ENCODE measurements around the gene POLR1G. TPM values are rescaled to one million over a fixed set of nuclear protein-coding genes. Genes with fewer than 3 reads are reported as not detected.

The POLR1G gene
- total and polyA plus RNA-seq, 9 of the 15 experiments (the other 6 are each of a cell fraction or from before 2014, with no cell fraction given): 3.0 to 50.1 (median 27.4) TPM

- Histone ChIP-seq H3K9ac (ENCODE audit: insufficient read depth in 1 of 2, low read depth in 2 of 2, low read length in 2 of 2) (peak overlapping the region; percentile 82 to 93; a peak in 3 of 4 replicates), H3K9me1 (ENCODE audit: control insufficient read depth, insufficient read depth, low read length) (no peaks in the 10 kb centered on the region), H3K4me2 (ENCODE audit: insufficient read depth, low read length) (peak overlapping the region; percentile 81), H3K9me3 (replicated peaks; ENCODE audit: control insufficient read depth, insufficient read depth, low read depth, low read length) (no peaks in the 10 kb centered on the region), H3K79me2 (ENCODE audit: control insufficient read depth, insufficient read depth, low read length) (no peaks in the 10 kb centered on the region), H3K27me3 (ENCODE audit: control insufficient read depth in 2 of 2, insufficient read depth in 2 of 2, low read length in 2 of 2) (no peaks in the 10 kb centered on the region), H3K4me3 (no peak overlapping the region), H3K36me3 (ENCODE audit: control insufficient read depth, insufficient read depth, low read length) (no peaks in the 10 kb centered on the region), H2AFZ (ENCODE audit: low read depth, low read length) (peak overlapping the region; percentile 91), H3K4me1 (replicated peaks in 1 of 2; ENCODE audit: control insufficient read depth in 2 of 2, insufficient read depth in 2 of 2, low read length in 2 of 2) (peaks cover 38 to 56% of the 10 kb centered on the region in 2 experiments), H4K20me1 (replicated peaks; ENCODE audit: control insufficient read depth, insufficient read depth, low read length) (0 out of 2 replicates have a peak, but pooled peaks cover 4% of the 10 kb centered on the region), H3K27ac (ENCODE audit: extremely low read depth, low read depth, low read length) (peak overlapping the region; percentile 93)
- CTCF ChIA-PET (ENCODE audit: low intra/inter-chr PET ratio): interaction anchor here (0.6 to 6.4 kb wide), 3 partner anchors 38 to 202 kb away, joined by 6 to 179 read pairs (median 17); no protein-coding TSS in a partner anchor
- BruUV-seq (replicated peaks): no TSS peak
- in situ Hi-C loops (cut with MboI): loop anchor here (5.0 kb wide), 1 partner anchor 36 kb away; no protein-coding TSS in a partner anchor
- peak; percentile 91 for FAIRE-seq
- POLR2A ChIA-PET: interaction anchor here (0.6 to 3.6 kb wide), 9 partner anchors 9 to 439 kb away, joined by 3 to 51 read pairs (median 3); partner anchors contain the start of genes FOSB and GIPR
- WGBS (ENCODE audit: insufficient coverage, low coverage, missing lambda C conversion rate): 51% methylated on average over 8 of the region's 9 CpGs
- ATAC-seq: peak; percentile 23
- peak; percentile 45 to 79 (median 57) for DNase-seq (ENCODE audit: extremely low read depth in 1 of 4, low spot score in 3 of 4)
- intact Hi-C loops (cut with micrococcal nuclease): loop anchor here (5.0 kb wide), 1 partner anchor 201 kb away; no protein-coding TSS in a partner anchor
- peak; percentile 82 for TF ChIP-seq ZBTB7A (IDR thresholded peaks at IDR 0.05; ENCODE audit: borderline replicate concordance, control insufficient read depth, low read depth, low read length)
- TF ChIP-seq HDAC1 (IDR thresholded peaks at IDR 0.05): 0 out of 4 replicates have a peak, but pooled peaks of 1 of the 2 experiments have one; percentile 29
- no peak for TF ChIP-seq ZNF165 (CRISPR knock-in tag; IDR thresholded peaks at IDR 0.05; ENCODE audit: borderline replicate concordance)
- TF ChIP-seq TFAP4 (CRISPR knock-in tag; IDR thresholded peaks at IDR 0.05; ENCODE audit: borderline replicate concordance): 0 out of 2 replicates have a peak, but pooled peaks have one; percentile 17
- no peak for TF ChIP-seq PURB (CRISPR knock-in tag; IDR thresholded peaks at IDR 0.05; ENCODE audit: low read depth)
- TF ChIP-seq NR2C1 (IDR thresholded peaks at IDR 0.05): peak; percentile 21; the same call in 1 of the 2 replicates
- no peak for TF ChIP-seq NR2C1 (tag; IDR thresholded peaks at IDR 0.05)
- peak; percentile 70 for TF ChIP-seq EGR1 (conservative IDR thresholded peaks at IDR 0.05)
- no peak for TF ChIP-seq XRCC3 (IDR thresholded peaks at IDR 0.05)
- TF ChIP-seq CCAR2 (IDR thresholded peaks at IDR 0.05; ENCODE audit: low read depth, low read length): no peak
- no peak for TF ChIP-seq KLF16 (IDR thresholded peaks at IDR 0.05)
- TF ChIP-seq EP300 (IDR thresholded peaks at IDR 0.05; ENCODE audit: low read length): peak; percentile 28; the same call in 1 of the 2 replicates
- 0 out of 2 replicates have a peak, but pooled peaks have one; percentile 24 for TF ChIP-seq ARID4B (CRISPR knock-in tag; IDR thresholded peaks at IDR 0.05)
- TF ChIP-seq NR2F6 (CRISPR knock-in tag; IDR thresholded peaks at IDR 0.05): no peak
- 0 out of 2 replicates have a peak, but pooled peaks have one; percentile 65 for TF ChIP-seq BCOR (IDR thresholded peaks at IDR 0.05)
These were observed 34.6 kb downstream of the POLR1G start for GRCh38 chr19:45440873-45441654.

Measured in K562 (cell line).